Astrocyte (in vitro differentiated cells and primary cell): ENCODE data around the gene VN1R4. TPM values are rescaled to one million over a fixed set of nuclear protein-coding genes. Genes with fewer than 3 reads are reported as not detected.
"Not testable (repeated sequence)": the region's sequence is repeated elsewhere in the genome, so short reads cannot be mapped to it uniquely, and the experiment has no call there.

Source experiments
- DNase-seq: peaks from one replicate; pipeline ENCODE4 v3.0.0-alpha.2; 2010; ENCODE audit warnings: low read depth
- FAIRE-seq: peaks from 2 replicates; lab custom pipeline; 2011; peaks lifted over from hg19 to GRCh38; lab: Jason Lieb, UNC
- H2AFZ ChIP-seq: 2 replicates; pipeline ENCODE4 v1.6.0; 2012; ENCODE audit warnings: low read depth, low read length, inconsistent platforms
- H3K27ac ChIP-seq: 2 replicates; pipeline ENCODE4 v1.5.1; 2011; ENCODE audit warnings: low read depth, low read length, inconsistent platforms
- H3K27me3 ChIP-seq: 2 replicates; pipeline ENCODE4 v1.6.0; 2011; ENCODE audit warnings: low read length, inconsistent platforms; ENCODE audit not compliant: insufficient read depth
- H3K36me3 ChIP-seq: 2 replicates; pipeline ENCODE4 v1.5.1; 2011; ENCODE audit warnings: low read length, inconsistent platforms; ENCODE audit not compliant: insufficient read depth
- H3K4me1 ChIP-seq: 2 replicates; pipeline ENCODE4 v1.5.1; 2011; ENCODE audit warnings: low read length, inconsistent platforms; ENCODE audit not compliant: insufficient read depth
- H3K4me2 ChIP-seq: 2 replicates; pipeline ENCODE4 v1.6.0; 2012; ENCODE audit warnings: low read length, inconsistent platforms
- H3K4me3 ChIP-seq: 2 replicates; pipeline ENCODE4 v1.5.1; 2011; ENCODE audit warnings: low read depth, mild to moderate bottlenecking, low read length, inconsistent platforms; ENCODE audit not compliant: insufficient read depth
- H3K79me2 ChIP-seq: 2 replicates; pipeline ENCODE4 v1.6.0; 2012; ENCODE audit warnings: mild to moderate bottlenecking, low read length, inconsistent platforms; ENCODE audit not compliant: insufficient read depth
- H3K9ac ChIP-seq: 2 replicates; pipeline ENCODE4 v1.6.0; 2012; ENCODE audit warnings: mild to moderate bottlenecking, low read length, inconsistent platforms
- H3K9me3 ChIP-seq: 2 replicates; pipeline ENCODE4 v1.5.1; 2012; ENCODE audit warnings: low read depth, mild to moderate bottlenecking, low read length, inconsistent platforms; ENCODE audit not compliant: insufficient read depth
- H4K20me1 ChIP-seq: 2 replicates; pipeline ENCODE4 v1.6.0; 2012; ENCODE audit warnings: low read length, inconsistent platforms; ENCODE audit not compliant: insufficient read depth
- H3K27ac Mint-ChIP-seq: one replicate; pipeline ENCODE4 v1.8.0; 2021; ENCODE audit warnings: mild to moderate bottlenecking, mixed read lengths; ENCODE audit not compliant: unreplicated experiment
- H3K27me3 Mint-ChIP-seq: one replicate; pipeline ENCODE4 v1.8.0; 2021; ENCODE audit warnings: low read depth, mixed read lengths; ENCODE audit not compliant: unreplicated experiment
- H3K36me3 Mint-ChIP-seq: one replicate; pipeline ENCODE4 v1.8.0; 2021; ENCODE audit warnings: low read depth, mixed read lengths; ENCODE audit not compliant: unreplicated experiment
- H3K4me1 Mint-ChIP-seq: one replicate; pipeline ENCODE4 v1.8.0; 2021; ENCODE audit warnings: low read depth, mixed read lengths; ENCODE audit not compliant: unreplicated experiment
- H3K4me3 Mint-ChIP-seq: one replicate; pipeline ENCODE4 v1.8.0; 2021; ENCODE audit warnings: mild to moderate bottlenecking, moderate library complexity, mixed read lengths; ENCODE audit not compliant: unreplicated experiment
- H3K9me3 Mint-ChIP-seq: one replicate; pipeline ENCODE4 v1.8.0; 2021; ENCODE audit warnings: mild to moderate bottlenecking, mixed read lengths; ENCODE audit not compliant: unreplicated experiment
- CTCF ChIP-seq: IDR thresholded peaks from 2 replicates; pipeline ENCODE4 v1.5.1; 2011; ENCODE audit warnings: low read depth, mild to moderate bottlenecking, inconsistent platforms, low read length, moderate library complexity; ENCODE audit not compliant: insufficient read depth
- EZH2 ChIP-seq: IDR thresholded peaks from 2 replicates; pipeline ENCODE4 v1.6.1; 2012; ENCODE audit warnings: mild to moderate bottlenecking, low read length, inconsistent platforms; ENCODE audit not compliant: insufficient read depth
- total RNA-seq: library from RNA; stranded (reverse); gene quantifications from 2 replicates; pipeline ENCODE4 v1.2.1, GENCODE V29; 2021

The VN1R4 gene
- total RNA-seq, 1 donor from 2014 or later: not detected

- no peak overlapping the region for H3K4me3 Mint-ChIP-seq
- Histone ChIP-seq H3K4me1 (no peaks in the 10 kb centered on the region), H3K79me2 (no peaks in the 10 kb centered on the region), H2AFZ (no peak overlapping the region), H4K20me1 (no peaks in the 10 kb centered on the region), H3K9ac (no peak overlapping the region), H3K4me2 (no peak overlapping the region), H3K9me3 (peaks cover 32% of the 10 kb centered on the region), H3K4me3 (no peak overlapping the region), H3K27ac (no peak overlapping the region), H3K36me3 (peaks cover 4% of the 10 kb centered on the region), H3K27me3 (no peaks in the 10 kb centered on the region)
- DNase-seq: no peak
- H3K36me3 Mint-ChIP-seq: peaks cover 46% of the 10 kb centered on the region
- peak; percentile 26 for FAIRE-seq
- H3K27me3 Mint-ChIP-seq: no peaks in the 10 kb centered on the region
- no peaks in the 10 kb centered on the region for H3K4me1 Mint-ChIP-seq
- peaks cover 50% of the 10 kb centered on the region for H3K9me3 Mint-ChIP-seq
- TF ChIP-seq CTCF (no peak), EZH2 (no peak)
- H3K27ac Mint-ChIP-seq: no peak overlapping the region
Measured at GRCh38 chr19:53237114-53237777, 30.3 kb downstream of the VN1R4 start.

GRCh38 chr19:53224606-53225005 lies 42.9 kb downstream of the VN1R4 start:
- DNase-seq (no peak), FAIRE-seq (no peak)
- no peaks in the 10 kb centered on the region for H3K4me1 ChIP-seq
- Mint-ChIP-seq H3K4me1 (no peaks in the 10 kb centered on the region), H3K4me3 (no peak overlapping the region), H3K9me3 (peaks cover 20% of the 10 kb centered on the region), H3K27me3 (no peaks in the 10 kb centered on the region), H3K27ac (no peak overlapping the region), H3K36me3 (peaks cover 9% of the 10 kb centered on the region)
- H3K36me3 ChIP-seq: no peaks in the 10 kb centered on the region
- no peaks in the 10 kb centered on the region for H4K20me1 ChIP-seq
- H3K27ac ChIP-seq: no peak overlapping the region
- H3K4me3 ChIP-seq: no peak overlapping the region
- H3K27me3 ChIP-seq: no peaks in the 10 kb centered on the region
- H3K79me2 ChIP-seq: no peaks in the 10 kb centered on the region
- H3K9ac ChIP-seq: no peak overlapping the region
- peaks cover 16% of the 10 kb centered on the region for H3K9me3 ChIP-seq
- no peak overlapping the region for H3K4me2 ChIP-seq
- TF ChIP-seq CTCF (no peak), EZH2 (no peak)
- H2AFZ ChIP-seq: no peak overlapping the region

GRCh38 chr19:53222716-53223115 lies 44.8 kb downstream of the VN1R4 start:
- H3K4me3 Mint-ChIP-seq, H3K27me3 Mint-ChIP-seq, FAIRE-seq, H3K27ac Mint-ChIP-seq, H3K79me2 ChIP-seq, H3K4me1 ChIP-seq, H2AFZ ChIP-seq, H3K27ac ChIP-seq, H3K36me3 Mint-ChIP-seq, DNase-seq, H3K9ac ChIP-seq, H3K27me3 ChIP-seq, H3K4me2 ChIP-seq, H3K4me1 Mint-ChIP-seq, H3K4me3 ChIP-seq, H4K20me1 ChIP-seq, H3K36me3 ChIP-seq: not testable (repeated sequence)
- H3K9me3 ChIP-seq: peaks cover 19% of the 10 kb centered on the region
- peaks cover 22% of the 10 kb centered on the region for H3K9me3 Mint-ChIP-seq

Other genes starting within 250 kb of the VN1R4 start
- 0.17 TPM in 1 of 2 replicates, not detected in the other for gene ERVV-2, start 223.0 kb downstream of the VN1R4 start, total RNA-seq
- 30.2 and 31.3 TPM in 2 replicates for gene ZNF160, start 164.3 kb downstream of the VN1R4 start, total RNA-seq
- 8.7 TPM in 2 replicates for gene ZNF415, start 134.8 kb downstream of the VN1R4 start, total RNA-seq
- gene ZNF347, start 108.7 kb downstream of the VN1R4 start, total RNA-seq: 10.1 and 10.6 TPM in 2 replicates
- gene ZNF665, start 74.4 kb downstream of the VN1R4 start, total RNA-seq: 3.4 and 4.4 TPM in 2 replicates
- gene ZNF677, start 12.8 kb downstream of the VN1R4 start, total RNA-seq: 28.6 and 29.6 TPM in 2 replicates
- not detected in 2 replicates for gene VN1R2, start 9.4 kb downstream of the VN1R4 start, total RNA-seq
- 5.3 and 6.3 TPM in 2 replicates for gene ZNF845, start 66.0 kb upstream of the VN1R4 start, total RNA-seq
- 5.4 and 7.1 TPM in 2 replicates for gene ZNF525, start 98.0 kb upstream of the VN1R4 start, total RNA-seq
- gene ZNF765, start 127.4 kb upstream of the VN1R4 start, total RNA-seq: 7.5 and 8.9 TPM in 2 replicates
- gene ZNF761, start 164.3 kb upstream of the VN1R4 start, total RNA-seq: 10.3 and 11.3 TPM in 2 replicates
- gene ZNF813, start 200.0 kb upstream of the VN1R4 start, total RNA-seq: 3.7 and 4.1 TPM in 2 replicates